Fibroblast of upper back skin (primary cell): ENCODE measurements around the gene TET1.
"Not testable (repeated sequence)": the region's sequence is repeated elsewhere in the genome, so short reads cannot be mapped to it uniquely, and the experiment has no call there.

Experiments used
- DNase-seq: peaks from one replicate; pipeline ENCODE4 v3.0.0-alpha.2; 2013

TET1 gene

GRCh38 chr10:68613974-68614373 lies 53.8 kb downstream of the TET1 start:
- not testable (repeated sequence) for DNase-seq

GRCh38 chr10:68617691-68618090 lies 57.6 kb downstream of the TET1 start:
- DNase-seq = not testable (repeated sequence)

- DNase-seq = no peak
These were observed 58.1 kb downstream of the TET1 start for GRCh38 chr10:68618234-68618633.

DNA sequence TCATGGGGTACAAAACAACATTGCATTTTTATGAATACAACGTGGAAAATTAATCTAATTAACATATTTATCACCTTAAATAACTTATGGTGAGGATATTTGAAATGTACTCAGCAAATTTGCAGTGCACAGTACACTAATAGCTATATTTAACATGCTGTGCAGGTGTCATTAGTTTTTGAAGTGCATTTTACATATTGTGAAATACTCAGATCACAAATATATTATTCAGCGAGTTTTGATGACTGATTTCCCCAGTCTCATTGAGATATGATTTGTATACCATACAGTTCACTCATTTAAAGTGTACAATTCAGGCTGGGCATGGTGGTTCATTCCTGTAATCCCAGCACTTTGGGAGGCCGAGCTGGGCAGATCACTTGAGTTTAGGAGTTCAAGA lies 59.5 kb downstream of the TET1 start:
- DNase-seq = no peak

DNA sequence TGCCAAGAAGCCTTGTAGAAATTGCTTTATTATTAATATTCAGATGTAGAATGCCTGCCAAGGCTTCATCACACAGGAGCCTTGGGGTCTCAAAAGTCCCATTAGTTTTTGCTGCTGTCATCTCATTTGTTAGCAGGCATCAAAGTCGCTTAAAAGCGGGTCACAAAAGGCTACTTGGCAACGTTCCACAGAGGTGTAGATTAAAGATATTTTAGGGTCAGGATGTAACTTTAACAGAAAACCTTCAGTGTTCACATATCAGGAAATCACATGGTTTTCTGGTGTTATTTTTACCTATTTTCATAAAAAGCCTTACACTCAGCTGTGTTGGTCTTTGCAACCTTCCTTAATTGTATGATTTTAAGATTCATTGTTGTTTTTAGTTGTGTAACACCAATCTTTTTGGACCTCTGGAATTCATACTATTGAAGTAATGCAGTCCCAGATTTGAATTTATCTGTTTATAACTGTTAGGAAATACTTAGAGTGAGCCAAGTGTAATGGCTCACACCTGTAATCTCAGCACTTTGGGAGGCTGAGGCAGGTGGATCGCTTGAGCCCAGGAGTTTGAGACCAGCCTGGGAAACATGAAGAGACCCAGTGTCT lies 65.3 kb downstream of the TET1 start:
- DNase-seq = no peak

GRCh38 chr10:68628576-68629127 lies 68.5 kb downstream of the TET1 start:
- DNase-seq = peak; percentile 40

- DNase-seq = not testable (repeated sequence)
These were observed 72.1 kb downstream of the TET1 start for GRCh38 chr10:68632271-68632560.

DNA sequence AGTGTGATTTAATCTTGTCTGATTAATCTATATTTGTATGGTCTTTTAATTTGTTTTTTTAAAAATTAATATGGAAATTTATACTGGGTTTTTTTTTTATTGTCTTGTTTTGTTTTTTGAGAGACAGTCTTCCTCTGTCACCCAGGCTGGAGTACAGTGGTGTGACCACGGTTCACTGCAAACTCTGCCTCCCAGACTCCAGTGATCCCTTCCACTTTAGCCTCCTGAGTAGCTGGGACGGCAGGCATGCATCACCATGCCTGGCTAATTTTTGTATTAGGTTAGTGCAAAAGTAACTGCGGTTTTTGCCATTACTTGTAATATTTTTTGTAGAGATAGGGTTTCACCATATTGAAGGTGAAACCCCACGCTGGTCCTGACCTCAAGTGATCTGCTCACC lies 73.1 kb downstream of the TET1 start:
- DNase-seq = no peak

- DNase-seq = no peak
These were observed 73.8 kb downstream of the TET1 start for GRCh38 chr10:68633816-68634466.

- no peak for DNase-seq
These were observed 76.2 kb downstream of the TET1 start for GRCh38 chr10:68636335-68636734.

- not testable (repeated sequence) for DNase-seq
These were observed 83.4 kb downstream of the TET1 start for GRCh38 chr10:68643550-68643949.

DNA sequence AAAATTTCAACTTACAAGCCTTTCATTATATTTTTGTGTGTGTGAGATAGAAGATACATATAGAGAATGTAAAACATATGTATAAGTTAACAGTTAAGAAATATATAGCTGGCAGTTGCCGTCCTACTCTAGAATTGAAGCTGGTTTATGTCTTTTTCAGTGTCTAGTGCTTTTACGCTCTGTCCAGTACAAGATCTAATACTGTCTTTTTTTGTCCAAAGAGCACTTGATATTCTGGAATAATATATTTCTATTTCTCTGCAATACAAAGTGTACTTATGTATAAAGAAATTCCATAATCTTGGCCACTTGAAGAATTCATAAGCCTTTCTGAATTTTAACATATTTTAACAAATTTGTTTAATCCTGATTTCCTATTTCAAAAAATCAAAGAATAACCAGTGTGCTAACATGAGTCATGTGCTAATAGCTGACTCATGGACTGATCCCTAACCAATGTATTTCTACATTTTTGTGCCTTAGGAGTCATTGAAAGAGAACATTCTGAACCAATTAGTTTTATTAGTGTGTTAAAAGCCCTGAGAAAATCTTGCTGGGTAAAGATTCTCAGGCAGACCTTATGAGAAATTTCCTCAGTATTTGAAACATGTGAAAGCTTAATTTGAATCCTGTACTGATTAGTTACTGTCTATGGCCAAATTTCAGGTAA lies 87.7 kb downstream of the TET1 start:
- DNase-seq = peak; percentile 85

GRCh38 chr10:68655620-68656126 lies 95.5 kb downstream of the TET1 start:
- DNase-seq = no peak

- DNase-seq = peak; percentile 83
These were observed 105.7 kb downstream of the TET1 start for GRCh38 chr10:68665841-68666240.

DNA sequence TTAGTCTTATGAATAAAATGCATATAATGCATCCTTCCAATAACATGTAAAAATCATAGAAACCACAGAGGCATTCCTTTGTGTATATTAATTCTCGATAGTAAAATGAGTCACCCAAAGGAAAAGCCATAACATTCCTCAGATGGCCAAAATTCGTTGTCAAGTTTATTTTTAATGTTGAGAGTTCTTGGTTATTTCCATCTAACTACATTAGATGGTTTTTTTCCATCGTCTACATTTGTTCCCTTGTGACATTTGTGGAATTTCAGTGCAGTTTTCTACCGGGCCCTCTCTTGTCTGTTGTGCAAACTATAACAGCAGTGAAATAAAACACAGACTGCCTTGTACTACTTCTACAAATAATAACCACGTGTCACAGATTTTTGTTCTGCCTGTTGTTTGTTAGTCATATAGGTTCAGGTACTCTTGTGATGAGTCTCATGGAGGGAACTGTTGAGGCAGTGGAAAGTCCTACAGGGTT lies 106.2 kb downstream of the TET1 start:
- DNase-seq = peak; percentile 96

- DNase-seq = no peak
These were observed 108.1 kb downstream of the TET1 start for GRCh38 chr10:68668231-68668630.

DNA sequence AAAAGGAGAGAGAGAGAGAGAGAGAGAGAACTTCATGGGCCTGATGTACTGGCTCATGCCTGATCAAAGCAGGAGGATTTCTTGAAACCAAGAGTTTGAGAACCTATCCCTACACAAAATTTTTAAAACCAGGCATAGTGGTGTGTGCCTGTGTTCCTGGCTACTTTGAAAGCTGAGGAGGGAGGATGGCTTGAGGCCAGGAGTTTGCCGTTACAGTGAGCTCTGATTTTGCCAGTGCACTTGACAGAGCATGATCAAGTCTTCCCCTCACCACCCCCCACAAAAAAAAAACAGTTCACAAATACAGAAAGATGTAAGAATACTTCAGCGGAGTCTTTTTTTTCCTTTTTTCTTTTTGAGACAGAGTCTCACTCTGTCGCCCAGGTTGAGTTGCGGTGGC lies 108.8 kb downstream of the TET1 start:
- no peak for DNase-seq

DNA sequence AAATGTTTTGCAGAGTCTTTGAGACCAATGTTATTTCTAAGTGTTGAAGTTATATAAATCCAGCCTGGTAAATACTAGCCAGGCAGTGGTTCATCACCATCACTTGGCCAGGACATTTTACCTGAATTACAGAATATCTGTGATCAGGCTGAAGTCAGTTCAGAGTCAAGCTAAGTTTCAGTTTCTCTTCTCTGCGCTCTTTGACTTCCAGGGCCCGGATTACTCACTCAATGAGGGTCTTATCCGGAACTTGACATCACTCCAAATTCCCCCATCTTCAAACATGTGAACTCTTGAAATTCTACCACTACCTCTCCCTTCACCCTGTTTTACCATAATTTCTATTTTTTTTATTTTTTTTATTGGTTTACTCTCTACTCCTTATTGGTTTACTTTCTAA lies 124.3 kb downstream of the TET1 start:
- DNase-seq = no peak

DNA sequence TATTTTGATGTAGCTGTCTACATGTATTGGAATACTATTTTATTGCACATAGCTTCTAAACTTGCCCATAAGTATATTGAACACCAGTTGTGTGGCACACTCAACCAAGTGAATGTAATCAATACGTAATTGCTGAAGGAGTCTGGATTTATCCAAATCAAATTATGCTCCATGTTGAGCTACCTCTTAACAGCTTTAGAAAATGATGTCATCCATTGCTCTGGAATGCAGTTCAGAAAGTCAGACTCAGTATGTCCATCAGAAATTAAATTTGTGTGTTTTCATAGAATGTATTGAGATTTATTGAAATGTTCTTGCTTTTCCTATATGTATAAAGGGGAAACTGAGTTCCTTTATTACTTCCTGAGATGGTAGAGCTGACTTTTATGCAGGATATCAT lies 135.9 kb downstream of the TET1 start:
- DNase-seq = no peak

DNA sequence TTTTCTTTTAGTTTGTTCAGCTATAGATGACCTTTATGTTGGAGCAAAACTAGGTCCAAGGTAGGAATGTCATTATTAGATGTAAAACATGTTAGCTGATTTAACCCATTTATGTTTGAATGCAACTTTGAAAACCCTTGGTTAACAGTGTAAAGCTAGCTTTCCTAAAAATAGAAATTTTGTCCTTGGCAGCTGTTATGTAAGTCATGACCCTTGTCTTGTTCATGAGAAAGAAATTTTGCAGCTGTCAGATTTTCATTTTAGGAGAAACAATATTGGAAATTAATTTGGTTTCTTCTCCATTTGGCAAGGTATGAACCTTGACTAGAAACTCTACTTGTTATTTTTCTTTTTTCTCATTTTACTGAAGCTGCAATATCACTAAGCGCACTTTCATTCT lies 137.0 kb downstream of the TET1 start:
- DNase-seq = no peak

GRCh38 chr10:68700197-68700596 lies 140.1 kb downstream of the TET1 start:
- no peak for DNase-seq

DNA sequence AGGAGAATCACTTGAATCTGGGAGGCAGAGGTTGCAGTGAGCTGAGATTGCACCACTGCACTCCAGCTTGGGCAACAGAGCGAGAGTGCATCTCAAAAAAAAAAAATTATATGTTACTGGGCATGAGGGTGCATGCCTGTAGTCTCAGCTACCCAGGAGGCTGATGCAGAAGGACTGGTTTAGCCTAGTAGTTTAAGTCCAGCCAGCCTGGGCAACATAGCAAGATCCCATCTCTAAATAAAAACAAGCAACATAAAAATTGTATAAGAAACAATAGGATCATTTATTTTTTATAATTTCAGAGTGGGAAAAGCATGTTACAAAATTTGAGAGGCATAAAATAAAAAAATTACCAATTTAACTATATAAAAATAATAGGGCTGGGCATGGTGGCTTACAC lies 145.4 kb downstream of the TET1 start:
- DNase-seq = no peak

DNA sequence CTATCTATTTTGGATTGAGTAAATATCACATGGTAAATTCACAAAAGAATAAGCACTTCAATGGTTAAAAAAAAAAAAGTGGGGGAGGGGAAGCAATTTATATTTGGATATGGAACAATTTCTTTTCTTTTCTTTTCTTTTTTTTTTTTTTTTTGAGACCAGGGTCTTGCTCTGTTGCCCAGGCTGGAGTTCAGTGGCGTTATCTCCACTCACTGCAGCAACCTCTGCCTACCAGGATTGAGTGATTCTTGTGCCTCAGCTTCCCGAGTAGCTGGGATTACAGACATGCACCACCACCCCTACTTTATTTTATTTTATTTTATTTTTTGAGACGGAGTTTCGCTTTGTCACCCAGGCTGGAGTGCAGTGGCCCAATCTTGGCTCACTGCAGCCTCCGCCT lies 148.8 kb downstream of the TET1 start:
- DNase-seq = not testable (repeated sequence)

- DNase-seq = not testable (repeated sequence)
These were observed 152.9 kb downstream of the TET1 start for GRCh38 chr10:68713065-68713464.
